ENCODE results near the gene GSDMA.

Gene GSDMA

GRCh38 chr17:39960524-39961041, 2.2 kb upstream of the GSDMA start:
- no peak for DNase-seq (ENCODE audit: low read depth)

GRCh38 chr17:39963829-39964228, 1.0 kb downstream of the GSDMA start:
- peak; percentile 23 for DNase-seq (ENCODE audit: low read depth)

GRCh38 chr17:39965017-39965699, 2.4 kb downstream of the GSDMA start:
- DNase-seq (ENCODE audit: low read depth), result no peak

- DNase-seq (ENCODE audit: low read depth), result no peak
These were observed 4.0 kb downstream of the GSDMA start for GRCh38 chr17:39966771-39967170.

- DNase-seq (ENCODE audit: low read depth), result no peak
These were observed 6.0 kb downstream of the GSDMA start for GRCh38 chr17:39968761-39969160.

GRCh38 chr17:39969375-39969774, 6.6 kb downstream of the GSDMA start:
- DNase-seq (ENCODE audit: low read depth), result no peak

- DNase-seq (ENCODE audit: low read depth), result no peak
These were observed 7.4 kb downstream of the GSDMA start for GRCh38 chr17:39970157-39970692.

GRCh38 chr17:39971076-39971603, 8.3 kb downstream of the GSDMA start:
- no peak for DNase-seq (ENCODE audit: low read depth)

- no peak for DNase-seq (ENCODE audit: low read depth)
These were observed 9.5 kb downstream of the GSDMA start for GRCh38 chr17:39972271-39972670.

- DNase-seq (ENCODE audit: low read depth), result no peak
These were observed 10.7 kb downstream of the GSDMA start for GRCh38 chr17:39973496-39973895.

- DNase-seq (ENCODE audit: low read depth), result no peak
These were observed 11.6 kb downstream of the GSDMA start for GRCh38 chr17:39974433-39974832.

- no peak for DNase-seq (ENCODE audit: low read depth)
These were observed 13.0 kb downstream of the GSDMA start for GRCh38 chr17:39975801-39976200.

GRCh38 chr17:39979016-39979670, 16.3 kb downstream of the GSDMA start:
- no peak for DNase-seq (ENCODE audit: low read depth)

- no peak for DNase-seq (ENCODE audit: low read depth)
These were observed 17.1 kb downstream of the GSDMA start for GRCh38 chr17:39979893-39980350.

- peak; percentile 93 for DNase-seq (ENCODE audit: low read depth)
These were observed 17.8 kb downstream of the GSDMA start, which contains the start of gene PSMD3 for GRCh38 chr17:39980351-39981206. PSMD3 (plus strand) TSS chr17:39980807; CDS start chr17:39980971, 164 bp downstream.

GRCh38 chr17:39981207-39981741, 18.5 kb downstream of the GSDMA start:
- no peak for DNase-seq (ENCODE audit: low read depth)

- DNase-seq (ENCODE audit: low read depth), result no peak
These were observed 19.1 kb downstream of the GSDMA start for GRCh38 chr17:39981766-39982375.

- DNase-seq (ENCODE audit: low read depth), result no peak
These were observed 25.5 kb downstream of the GSDMA start for GRCh38 chr17:39988206-39988810.

- DNase-seq (ENCODE audit: low read depth), result no peak
These were observed 31.6 kb downstream of the GSDMA start for GRCh38 chr17:39994448-39994847.

- DNase-seq (ENCODE audit: low read depth), result no peak
These were observed 32.6 kb downstream of the GSDMA start for GRCh38 chr17:39995438-39995837.

- DNase-seq (ENCODE audit: low read depth), result no peak
These were observed 33.4 kb downstream of the GSDMA start for GRCh38 chr17:39996162-39996561.
